ENCODE measurements around the gene YWHAQ. TPM values are rescaled to one million over a fixed set of nuclear protein-coding genes. Genes with fewer than 3 reads are reported as not detected.

The YWHAQ gene
- total and polyA plus RNA-seq, 2 donors (not counting 1 experiment from before 2014, with no cell fraction given), result 68.7 to 126 TPM

- peak overlapping the region; percentile 55 for H3K4me3 Mint-ChIP-seq
- Histone ChIP-seq H3K27me3 (replicated peaks in 1 of 4; ENCODE audit: control extremely low read depth in 1 of 4, control insufficient read depth in 3 of 4, insufficient read depth in 4 of 4, low read length in 3 of 4) (no peaks in the 10 kb centered on the region), H4K20me1 (ENCODE audit: control insufficient read depth, insufficient read depth, low read length, poor library complexity, severe bottlenecking) (peaks cover 91% of the 10 kb centered on the region), H3K27ac (ENCODE audit: low read length in 2 of 2) (peak overlapping the region in 1 of 2 donors; percentile 59), H3K9me3 (ENCODE audit: control extremely low read depth in 1 of 3, control insufficient read depth in 2 of 3, insufficient read depth in 1 of 3, low read length in 2 of 3) (no peaks in the 10 kb centered on the region), H2AFZ (ENCODE audit: insufficient read depth, low read depth, low read length, poor library complexity, severe bottlenecking) (no peak overlapping the region), H3K4me1 (ENCODE audit: control insufficient read depth in 2 of 2, insufficient read depth in 2 of 2, low read length in 2 of 2) (peaks cover 10 to 27% of the 10 kb centered on the region in 2 donors), H3K36me3 (replicated peaks in 1 of 2; ENCODE audit: control extremely low read depth in 1 of 2, control insufficient read depth in 1 of 2, extremely low read depth in 1 of 2, insufficient read depth in 2 of 2, low read length in 1 of 2) (peaks cover 8 to 20% of the 10 kb centered on the region in 2 experiments), H3K4me3 (ENCODE audit: control extremely low read depth in 1 of 5, extremely low read depth in 1 of 5, insufficient read depth in 1 of 5, low read depth in 2 of 5, low read length in 4 of 5) (no peak overlapping the region), H3K79me2 (ENCODE audit: control insufficient read depth, insufficient read depth, low read length) (peaks cover 99% of the 10 kb centered on the region), H3K4me2 (replicated peaks; ENCODE audit: low read depth, low read length, poor library complexity, severe bottlenecking) (peak overlapping the region; percentile 41), H3K9ac (ENCODE audit: low read length) (peak overlapping the region; percentile 18)
- DNase-seq (peak; percentile 24), ATAC-seq (ENCODE audit: low read depth) (peak; percentile 60)
- ChIA-PET CTCF (interaction anchor here (0.8 kb wide), 1 partner anchor 109 kb away, joined by 3 read pairs; no protein-coding TSS in a partner anchor), POLR2A (interaction anchor here (1.5 kb wide), 1 partner anchor 13 kb away, joined by 6 read pairs; the partner anchor contains the start of gene YWHAQ)
- TF ChIP-seq CTCF (IDR thresholded peaks at IDR 0.05) (no peak), EZH2 (IDR thresholded peaks at IDR 0.05; ENCODE audit: borderline replicate concordance, insufficient read depth, low read depth, low read length, poor library complexity, severe bottlenecking) (no peak)
- peaks cover 83% of the 10 kb centered on the region for H3K4me1 Mint-ChIP-seq
- no CpG with 5 or more reads among the region's 4 CpGs for WGBS (ENCODE audit: insufficient coverage)
- H3K27me3 Mint-ChIP-seq, result no peaks in the 10 kb centered on the region
- intact Hi-C loops (cut with micrococcal nuclease), result loop anchor here (5.0 kb wide), 1 partner anchor 81 kb away; no protein-coding TSS in a partner anchor
- no peak overlapping the region for H3K27ac Mint-ChIP-seq
- no peaks in the 10 kb centered on the region for H3K9me3 Mint-ChIP-seq (ENCODE audit: insufficient read depth)
Measured at GRCh38 chr2:9618410-9618809, 12.4 kb downstream of the YWHAQ start.

- Histone ChIP-seq H3K4me1 (ENCODE audit: control insufficient read depth in 2 of 2, insufficient read depth in 2 of 2, low read length in 2 of 2) (peaks cover 10 to 27% of the 10 kb centered on the region in 2 donors), H3K9me3 (ENCODE audit: control extremely low read depth in 1 of 3, control insufficient read depth in 2 of 3, insufficient read depth in 1 of 3, low read length in 2 of 3) (no peaks in the 10 kb centered on the region), H3K36me3 (replicated peaks in 1 of 2; ENCODE audit: control extremely low read depth in 1 of 2, control insufficient read depth in 1 of 2, extremely low read depth in 1 of 2, insufficient read depth in 2 of 2, low read length in 1 of 2) (peaks cover 5 to 16% of the 10 kb centered on the region in 2 experiments), H3K4me3 (ENCODE audit: control extremely low read depth in 1 of 5, extremely low read depth in 1 of 5, insufficient read depth in 1 of 5, low read depth in 2 of 5, low read length in 4 of 5) (no peak overlapping the region), H3K27me3 (replicated peaks in 1 of 4; ENCODE audit: control extremely low read depth in 1 of 4, control insufficient read depth in 3 of 4, insufficient read depth in 4 of 4, low read length in 3 of 4) (no peaks in the 10 kb centered on the region), H3K27ac (ENCODE audit: low read length in 2 of 2) (no peak overlapping the region), H3K79me2 (ENCODE audit: control insufficient read depth, insufficient read depth, low read length) (peaks cover 99% of the 10 kb centered on the region), H3K4me2 (replicated peaks; ENCODE audit: low read depth, low read length, poor library complexity, severe bottlenecking) (no peak overlapping the region), H4K20me1 (ENCODE audit: control insufficient read depth, insufficient read depth, low read length, poor library complexity, severe bottlenecking) (peaks cover 91% of the 10 kb centered on the region), H2AFZ (ENCODE audit: insufficient read depth, low read depth, low read length, poor library complexity, severe bottlenecking) (no peak overlapping the region), H3K9ac (ENCODE audit: low read length) (no peak overlapping the region)
- no peak overlapping the region for H3K27ac Mint-ChIP-seq
- WGBS (ENCODE audit: insufficient coverage), result no CpG with 5 or more reads among the region's 1 CpG
- POLR2A ChIA-PET, result interaction anchor here (1.5 kb wide), 1 partner anchor 13 kb away, joined by 6 read pairs; the partner anchor contains the start of gene YWHAQ
- no peak overlapping the region for H3K4me3 Mint-ChIP-seq
- DNase-seq (no peak), ATAC-seq (ENCODE audit: low read depth) (no peak)
- intact Hi-C loops (cut with micrococcal nuclease), result loop anchor here (5.0 kb wide), 1 partner anchor 80 kb away; no protein-coding TSS in a partner anchor
- no peaks in the 10 kb centered on the region for H3K9me3 Mint-ChIP-seq (ENCODE audit: insufficient read depth)
- no peaks in the 10 kb centered on the region for H3K27me3 Mint-ChIP-seq
- no peak for TF ChIP-seq CTCF (IDR thresholded peaks at IDR 0.05)
- no peak for TF ChIP-seq EZH2 (IDR thresholded peaks at IDR 0.05; ENCODE audit: borderline replicate concordance, insufficient read depth, low read depth, low read length, poor library complexity, severe bottlenecking)
- peaks cover 83% of the 10 kb centered on the region for H3K4me1 Mint-ChIP-seq
- CTCF ChIA-PET, result interaction anchor here (1.2 to 1.5 kb wide), 2 partner anchors 16 to 25 kb away, joined by 3 read pairs; no protein-coding TSS in a partner anchor
Measured at GRCh38 chr2:9617749-9618148, 13.0 kb downstream of the YWHAQ start.

Measured in B cell (primary cell).